Central memory CD8-positive, alpha-beta T cell (primary cell): ENCODE results near the gene GABRB1.
A peak's percentile ranks its signal among the peaks of the same experiment; 100 is the strongest.

ENCODE experiments used
- ATAC-seq: fragments of 150-1000 bp; cut with Tn5 transposase; replicated peaks from 2 replicates; pipeline ENCODE4 v1.10.0; 2022; ENCODE audit warnings: mild to moderate bottlenecking, moderate FRiP score, moderate number of reproducible peaks; ENCODE audit not compliant: poor library complexity, severe bottlenecking; ENCODE audit errors: extremely low read depth
- DNase-seq, 2 donors: peaks; one replicate each; pipeline ENCODE4 v3.0.0; 2021; ENCODE audit warnings: low spot score in 2 of 2
- H3K27ac Mint-ChIP-seq: one replicate; pipeline ENCODE4 v1.8.0; 2022; ENCODE audit warnings: low read depth, mild to moderate bottlenecking, moderate library complexity, mixed read lengths
- H3K27me3 Mint-ChIP-seq: one replicate; pipeline ENCODE4 v1.8.0; 2022; ENCODE audit warnings: mixed read lengths
- H3K36me3 Mint-ChIP-seq: one replicate; pipeline ENCODE4 v1.8.0; 2022; ENCODE audit warnings: mild to moderate bottlenecking, moderate library complexity, mixed read lengths; ENCODE audit not compliant: insufficient read depth
- H3K4me1 Mint-ChIP-seq: one replicate; pipeline ENCODE4 v1.8.0; 2022; ENCODE audit warnings: mixed read lengths
- H3K4me3 Mint-ChIP-seq: one replicate; pipeline ENCODE4 v1.8.0; 2022; ENCODE audit warnings: mild to moderate bottlenecking, moderate library complexity, mixed read lengths
- H3K9me3 Mint-ChIP-seq: one replicate; pipeline ENCODE4 v1.8.0; 2022; ENCODE audit warnings: mixed read lengths

GABRB1 gene

GRCh38 chr4:47031011-47031678, at the start of gene GABRB1:
GABRB1 (plus strand) TSS chr4:47031567.
- H3K9me3 Mint-ChIP-seq: no peaks in the 10 kb centered on the region
- peak within 1 kb of the TSS; percentile 45 for H3K4me3 Mint-ChIP-seq
- no peak within 1 kb of the TSS for H3K27ac Mint-ChIP-seq
- peaks cover 61% of the 10 kb centered on the region for H3K27me3 Mint-ChIP-seq
- no peak for ATAC-seq
- peaks cover 23% of the 10 kb centered on the region for H3K4me1 Mint-ChIP-seq
- no peak for DNase-seq
- peaks cover 2% of the 10 kb centered on the region for H3K36me3 Mint-ChIP-seq

- Mint-ChIP-seq H3K4me3 (no peak overlapping the region), H3K27ac (no peak overlapping the region), H3K36me3 (no peaks in the 10 kb centered on the region), H3K9me3 (no peaks in the 10 kb centered on the region), H3K27me3 (peaks cover 22% of the 10 kb centered on the region), H3K4me1 (no peaks in the 10 kb centered on the region)
- ATAC-seq (no peak), DNase-seq (no peak)
These were observed 46.6 kb upstream of the GABRB1 start for GRCh38 chr4:46984781-46985180.

- Mint-ChIP-seq H3K36me3 (no peaks in the 10 kb centered on the region), H3K4me1 (peaks cover 1% of the 10 kb centered on the region), H3K27me3 (peaks cover 19% of the 10 kb centered on the region), H3K4me3 (no peak overlapping the region), H3K9me3 (no peaks in the 10 kb centered on the region), H3K27ac (no peak overlapping the region)
- DNase-seq (no peak), ATAC-seq (no peak)
These were observed 44.3 kb upstream of the GABRB1 start for GRCh38 chr4:46986922-46987638.

GRCh38 chr4:46992338-46992737, 39.0 kb upstream of the GABRB1 start:
- Mint-ChIP-seq H3K27me3 (peaks cover 57% of the 10 kb centered on the region), H3K9me3 (no peaks in the 10 kb centered on the region), H3K4me1 (peaks cover 15% of the 10 kb centered on the region), H3K4me3 (no peak overlapping the region), H3K27ac (no peak overlapping the region), H3K36me3 (no peaks in the 10 kb centered on the region)
- no peak for DNase-seq
- no peak for ATAC-seq

- Mint-ChIP-seq H3K36me3 (no peaks in the 10 kb centered on the region), H3K27me3 (peaks cover 67% of the 10 kb centered on the region), H3K4me3 (peak within 1 kb of the TSS; percentile 39), H3K27ac (no peak within 1 kb of the TSS), H3K9me3 (no peaks in the 10 kb centered on the region), H3K4me1 (peaks cover 15% of the 10 kb centered on the region)
- ATAC-seq (no peak), DNase-seq (no peak)
These were observed 38.0 kb upstream of the GABRB1 start, which contains the start of gene GABRA4 for GRCh38 chr4:46993075-46994006. GABRA4 (minus strand) TSS chr4:46993581; CDS start chr4:46993424, 157 bp downstream.

GRCh38 chr4:46994007-46994405, 37.4 kb upstream of the GABRB1 start:
- Mint-ChIP-seq H3K4me3 (peak overlapping the region; percentile 39), H3K36me3 (no peaks in the 10 kb centered on the region), H3K9me3 (no peaks in the 10 kb centered on the region), H3K27me3 (peaks cover 71% of the 10 kb centered on the region), H3K27ac (no peak overlapping the region), H3K4me1 (peaks cover 15% of the 10 kb centered on the region)
- DNase-seq: no peak
- ATAC-seq: peak; percentile 28

- no peak for DNase-seq
- H3K27ac Mint-ChIP-seq: no peak overlapping the region
- no peak overlapping the region for H3K4me3 Mint-ChIP-seq
- ATAC-seq: no peak
- H3K4me1 Mint-ChIP-seq: no peaks in the 10 kb centered on the region
- peaks cover 35% of the 10 kb centered on the region for H3K27me3 Mint-ChIP-seq
- no peaks in the 10 kb centered on the region for H3K9me3 Mint-ChIP-seq
- no peaks in the 10 kb centered on the region for H3K36me3 Mint-ChIP-seq
These were observed 31.8 kb upstream of the GABRB1 start for GRCh38 chr4:46999566-46999965.

- H3K27ac Mint-ChIP-seq: no peak overlapping the region
- H3K4me3 Mint-ChIP-seq: no peak overlapping the region
- H3K9me3 Mint-ChIP-seq: no peaks in the 10 kb centered on the region
- H3K4me1 Mint-ChIP-seq: no peaks in the 10 kb centered on the region
- peaks cover 26% of the 10 kb centered on the region for H3K27me3 Mint-ChIP-seq
- ATAC-seq (no peak), DNase-seq (no peak)
- no peaks in the 10 kb centered on the region for H3K36me3 Mint-ChIP-seq
These were observed 31.0 kb upstream of the GABRB1 start for GRCh38 chr4:47000406-47000805.

- ATAC-seq: no peak
- H3K4me1 Mint-ChIP-seq: no peaks in the 10 kb centered on the region
- H3K27ac Mint-ChIP-seq: no peak overlapping the region
- DNase-seq: no peak
- no peaks in the 10 kb centered on the region for H3K9me3 Mint-ChIP-seq
- H3K27me3 Mint-ChIP-seq: peaks cover 12% of the 10 kb centered on the region
- H3K4me3 Mint-ChIP-seq: no peak overlapping the region
- H3K36me3 Mint-ChIP-seq: no peaks in the 10 kb centered on the region
These were observed 28.8 kb upstream of the GABRB1 start for GRCh38 chr4:47002580-47002979.

GRCh38 chr4:47010347-47010911, 20.9 kb upstream of the GABRB1 start:
- no peak for ATAC-seq
- no peak for DNase-seq
- Mint-ChIP-seq H3K9me3 (no peaks in the 10 kb centered on the region), H3K4me1 (peaks cover 19% of the 10 kb centered on the region), H3K27me3 (no peaks in the 10 kb centered on the region), H3K27ac (peak overlapping the region; percentile 75), H3K36me3 (peaks cover 3% of the 10 kb centered on the region), H3K4me3 (peak overlapping the region; percentile 65)

GRCh38 chr4:47010912-47011446, 20.4 kb upstream of the GABRB1 start:
- ATAC-seq (peak; percentile 69), DNase-seq (no peak)
- H3K36me3 Mint-ChIP-seq: peaks cover 3% of the 10 kb centered on the region
- H3K27ac Mint-ChIP-seq: peak overlapping the region; percentile 75
- H3K9me3 Mint-ChIP-seq: no peaks in the 10 kb centered on the region
- peak overlapping the region; percentile 65 for H3K4me3 Mint-ChIP-seq
- H3K27me3 Mint-ChIP-seq: no peaks in the 10 kb centered on the region
- H3K4me1 Mint-ChIP-seq: peaks cover 19% of the 10 kb centered on the region

GRCh38 chr4:47012676-47013075, 18.7 kb upstream of the GABRB1 start:
- H3K27me3 Mint-ChIP-seq: no peaks in the 10 kb centered on the region
- no peak for ATAC-seq
- no peak for DNase-seq
- H3K4me1 Mint-ChIP-seq: peaks cover 19% of the 10 kb centered on the region
- H3K4me3 Mint-ChIP-seq: no peak overlapping the region
- peak overlapping the region; percentile 35 for H3K27ac Mint-ChIP-seq
- no peaks in the 10 kb centered on the region for H3K9me3 Mint-ChIP-seq
- peaks cover 3% of the 10 kb centered on the region for H3K36me3 Mint-ChIP-seq
